ENCODE results near the gene DPP6.

DPP6 gene

GRCh38 chr7:154842591-154842990 is 790.4 kb downstream of the DPP6 start:
- no peak for DNase-seq

- DNase-seq, result no peak
Observed at GRCh38 chr7:154843670-154844237, 791.6 kb downstream of the DPP6 start.

GRCh38 chr7:154844499-154844898 is 792.3 kb downstream of the DPP6 start:
- no peak for DNase-seq

- DNase-seq, result no peak
Observed at GRCh38 chr7:154844955-154845354, 792.8 kb downstream of the DPP6 start.

GRCh38 chr7:154848464-154848863 is 796.3 kb downstream of the DPP6 start:
- DNase-seq, result no peak

- no peak for DNase-seq
Observed at GRCh38 chr7:154852205-154852604, 800.0 kb downstream of the DPP6 start.

GRCh38 chr7:154853063-154853726 is 801.0 kb downstream of the DPP6 start:
- DNase-seq, result no peak

GRCh38 chr7:154853727-154854095 is 801.5 kb downstream of the DPP6 start:
- DNase-seq, result no peak

GRCh38 chr7:154854836-154855235 is 802.6 kb downstream of the DPP6 start:
- DNase-seq, result no peak

- no peak for DNase-seq
Observed at GRCh38 chr7:154855366-154855765, 803.2 kb downstream of the DPP6 start.

- no peak for DNase-seq
Observed at GRCh38 chr7:154856733-154857132, 804.5 kb downstream of the DPP6 start.

GRCh38 chr7:154857240-154857639 is 805.0 kb downstream of the DPP6 start:
- DNase-seq, result no peak

GRCh38 chr7:154857728-154858681 is 805.8 kb downstream of the DPP6 start:
- no peak for DNase-seq

- DNase-seq, result no peak
Observed at GRCh38 chr7:154858836-154859537, 806.8 kb downstream of the DPP6 start.

- no peak for DNase-seq
Observed at GRCh38 chr7:154859747-154860620, 807.8 kb downstream of the DPP6 start.

- no peak for DNase-seq
Observed at GRCh38 chr7:154860621-154861375, 808.6 kb downstream of the DPP6 start.

- DNase-seq, result no peak
Observed at GRCh38 chr7:154861589-154861988, 809.4 kb downstream of the DPP6 start.

- DNase-seq, result no peak
Observed at GRCh38 chr7:154862153-154862791, 810.1 kb downstream of the DPP6 start.

- DNase-seq, result no peak
Observed at GRCh38 chr7:154863766-154864522, 811.7 kb downstream of the DPP6 start.

GRCh38 chr7:154864523-154864891 is 812.3 kb downstream of the DPP6 start:
- DNase-seq, result no peak

Data from suppressor macrophage (primary cell).